Peyer's patch (tissue), 4 donors: ENCODE measurements around the gene IL17REL.
"Not testable (repeated sequence)": the region's sequence is repeated elsewhere in the genome, so short reads cannot be mapped to it uniquely, and the experiment has no call there.

Source experiments
- POLR2A ChIP-seq, 2 donors: fragments of 450-650 bp; IDR thresholded peaks; one replicate each; pipeline ENCODE4 v1.5.1; 2017; ENCODE audit warnings: antibody characterized with exemption in 2 of 2, mild to moderate bottlenecking in 2 of 2, moderate library complexity in 2 of 2
- TF ChIP-seq, protein P1 (sequence below), 6 experiments: fragments of 450-650 bp in 4 of 6; fragments of 200-600 bp in 2 of 6; sonication (generic) in 1 of 6; IDR thresholded peaks; one replicate each; pipeline ENCODE4 v1.5.1; 2017 to 2019; ENCODE audit warnings: antibody characterized with exemption in 6 of 6, mild to moderate bottlenecking in 3 of 6, moderate library complexity in 1 of 6

DNA sequence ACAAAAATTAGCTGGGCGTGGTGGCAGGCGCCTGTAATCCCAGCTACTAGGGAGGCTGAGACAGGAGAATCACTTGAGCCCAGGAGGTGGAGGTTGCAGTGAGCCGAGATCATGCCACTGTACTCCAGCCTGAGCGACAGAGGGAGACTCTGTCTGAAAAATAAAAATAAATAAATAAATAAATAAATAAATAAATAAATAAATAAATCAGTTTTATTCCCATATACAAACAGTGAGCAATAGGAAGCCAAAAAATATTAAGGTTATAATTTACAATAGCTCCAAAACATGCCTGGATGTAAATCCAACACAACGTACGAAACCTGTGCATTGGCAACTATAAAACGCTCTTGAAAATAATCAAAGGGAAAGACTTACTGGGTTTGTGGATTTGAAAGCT lies 30.8 kb downstream of the IL17REL start:
- TF ChIP-seq, protein P1, sequence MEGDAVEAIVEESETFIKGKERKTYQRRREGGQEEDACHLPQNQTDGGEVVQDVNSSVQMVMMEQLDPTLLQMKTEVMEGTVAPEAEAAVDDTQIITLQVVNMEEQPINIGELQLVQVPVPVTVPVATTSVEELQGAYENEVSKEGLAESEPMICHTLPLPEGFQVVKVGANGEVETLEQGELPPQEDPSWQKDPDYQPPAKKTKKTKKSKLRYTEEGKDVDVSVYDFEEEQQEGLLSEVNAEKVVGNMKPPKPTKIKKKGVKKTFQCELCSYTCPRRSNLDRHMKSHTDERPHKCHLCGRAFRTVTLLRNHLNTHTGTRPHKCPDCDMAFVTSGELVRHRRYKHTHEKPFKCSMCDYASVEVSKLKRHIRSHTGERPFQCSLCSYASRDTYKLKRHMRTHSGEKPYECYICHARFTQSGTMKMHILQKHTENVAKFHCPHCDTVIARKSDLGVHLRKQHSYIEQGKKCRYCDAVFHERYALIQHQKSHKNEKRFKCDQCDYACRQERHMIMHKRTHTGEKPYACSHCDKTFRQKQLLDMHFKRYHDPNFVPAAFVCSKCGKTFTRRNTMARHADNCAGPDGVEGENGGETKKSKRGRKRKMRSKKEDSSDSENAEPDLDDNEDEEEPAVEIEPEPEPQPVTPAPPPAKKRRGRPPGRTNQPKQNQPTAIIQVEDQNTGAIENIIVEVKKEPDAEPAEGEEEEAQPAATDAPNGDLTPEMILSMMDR (IDR thresholded peaks at IDR 0.05): not testable (repeated sequence)
- not testable (repeated sequence) for TF ChIP-seq POLR2A (IDR thresholded peaks at IDR 0.05)
